Measurements from ENCODE around the gene SIX5. TPM values are rescaled to one million over a fixed set of nuclear protein-coding genes. Genes with fewer than 3 reads are reported as not detected.
A peak's percentile ranks its signal among the peaks of the same experiment; 100 is the strongest.

Gene SIX5
- polyA plus RNA-seq, 2 of the 4 experiments (the other 2 are of a cell fraction) = 8.9 to 24.7 TPM

DNA sequence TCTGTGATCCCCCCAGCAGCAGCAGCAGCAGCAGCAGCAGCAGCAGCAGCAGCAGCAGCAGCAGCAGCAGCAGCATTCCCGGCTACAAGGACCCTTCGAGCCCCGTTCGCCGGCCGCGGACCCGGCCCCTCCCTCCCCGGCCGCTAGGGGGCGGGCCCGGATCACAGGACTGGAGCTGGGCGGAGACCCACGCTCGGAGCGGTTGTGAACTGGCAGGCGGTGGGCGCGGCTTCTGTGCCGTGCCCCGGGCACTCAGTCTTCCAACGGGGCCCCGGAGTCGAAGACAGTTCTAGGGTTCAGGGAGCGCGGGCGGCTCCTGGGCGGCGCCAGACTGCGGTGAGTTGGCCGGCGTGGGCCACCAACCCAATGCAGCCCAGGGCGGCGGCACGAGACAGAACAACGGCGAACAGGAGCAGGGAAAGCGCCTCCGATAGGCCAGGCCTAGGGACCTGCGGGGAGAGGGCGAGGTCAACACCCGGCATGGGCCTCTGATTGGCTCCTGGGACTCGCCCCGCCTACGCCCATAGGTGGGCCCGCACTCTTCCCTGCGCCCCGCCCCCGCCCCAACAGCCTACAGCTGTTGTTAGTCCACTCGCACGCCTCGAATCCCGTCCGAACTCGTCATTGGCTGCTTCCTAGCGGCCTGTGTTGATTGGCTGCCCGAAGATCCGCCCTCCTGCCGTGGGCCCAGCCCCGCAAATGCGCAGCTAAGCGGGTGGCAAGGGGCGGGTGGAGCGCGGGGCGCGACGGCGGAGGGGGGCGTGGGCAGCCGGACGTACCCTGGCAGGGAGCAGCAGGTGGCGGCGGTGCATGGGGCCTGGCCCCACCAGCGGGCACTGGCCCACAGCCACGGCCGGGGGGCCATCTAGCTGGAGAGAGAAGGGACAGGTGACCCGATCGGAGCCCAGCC, 1.4 kb upstream of the SIX5 start (continued):
- peak; percentile 21; the same call in 1 of the 2 replicates for TF ChIP-seq USF2 (IDR thresholded peaks at IDR 0.05)
- TF ChIP-seq, protein P1, sequence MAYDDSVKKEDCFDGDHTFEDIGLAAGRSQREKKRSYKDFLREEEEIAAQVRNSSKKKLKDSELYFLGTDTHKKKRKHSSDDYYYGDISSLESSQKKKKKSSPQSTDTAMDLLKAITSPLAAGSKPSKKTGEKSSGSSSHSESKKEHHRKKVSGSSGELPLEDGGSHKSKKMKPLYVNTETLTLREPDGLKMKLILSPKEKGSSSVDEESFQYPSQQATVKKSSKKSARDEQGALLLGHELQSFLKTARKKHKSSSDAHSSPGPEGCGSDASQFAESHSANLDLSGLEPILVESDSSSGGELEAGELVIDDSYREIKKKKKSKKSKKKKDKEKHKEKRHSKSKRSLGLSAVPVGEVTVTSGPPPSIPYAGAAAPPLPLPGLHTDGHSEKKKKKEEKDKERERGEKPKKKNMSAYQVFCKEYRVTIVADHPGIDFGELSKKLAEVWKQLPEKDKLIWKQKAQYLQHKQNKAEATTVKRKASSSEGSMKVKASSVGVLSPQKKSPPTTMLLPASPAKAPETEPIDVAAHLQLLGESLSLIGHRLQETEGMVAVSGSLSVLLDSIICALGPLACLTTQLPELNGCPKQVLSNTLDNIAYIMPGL (CRISPR knock-in tag; IDR thresholded peaks at IDR 0.05; ENCODE audit: borderline replicate concordance) = peak; percentile 47; the same call in 1 of the 2 replicates
- no peak for TF ChIP-seq EHF (CRISPR knock-in tag; IDR thresholded peaks at IDR 0.05)
- no peak for TF ChIP-seq SREBF2 (IDR thresholded peaks at IDR 0.05)
- no peak for TF ChIP-seq HOXA7 (CRISPR knock-in tag; IDR thresholded peaks at IDR 0.05)
- no peak for TF ChIP-seq EHMT2 (IDR thresholded peaks at IDR 0.05; ENCODE audit: low read depth)
- TF ChIP-seq CEBPB (IDR thresholded peaks at IDR 0.05) = no peak
- TF ChIP-seq HOXB5 (CRISPR knock-in tag; IDR thresholded peaks at IDR 0.05) = 0 out of 2 replicates have a peak, but pooled peaks have one; percentile 54
- 0 out of 2 replicates have a peak, but pooled peaks have one; percentile 6 for TF ChIP-seq KDM5A (IDR thresholded peaks at IDR 0.05)
- TF ChIP-seq, protein P2, sequence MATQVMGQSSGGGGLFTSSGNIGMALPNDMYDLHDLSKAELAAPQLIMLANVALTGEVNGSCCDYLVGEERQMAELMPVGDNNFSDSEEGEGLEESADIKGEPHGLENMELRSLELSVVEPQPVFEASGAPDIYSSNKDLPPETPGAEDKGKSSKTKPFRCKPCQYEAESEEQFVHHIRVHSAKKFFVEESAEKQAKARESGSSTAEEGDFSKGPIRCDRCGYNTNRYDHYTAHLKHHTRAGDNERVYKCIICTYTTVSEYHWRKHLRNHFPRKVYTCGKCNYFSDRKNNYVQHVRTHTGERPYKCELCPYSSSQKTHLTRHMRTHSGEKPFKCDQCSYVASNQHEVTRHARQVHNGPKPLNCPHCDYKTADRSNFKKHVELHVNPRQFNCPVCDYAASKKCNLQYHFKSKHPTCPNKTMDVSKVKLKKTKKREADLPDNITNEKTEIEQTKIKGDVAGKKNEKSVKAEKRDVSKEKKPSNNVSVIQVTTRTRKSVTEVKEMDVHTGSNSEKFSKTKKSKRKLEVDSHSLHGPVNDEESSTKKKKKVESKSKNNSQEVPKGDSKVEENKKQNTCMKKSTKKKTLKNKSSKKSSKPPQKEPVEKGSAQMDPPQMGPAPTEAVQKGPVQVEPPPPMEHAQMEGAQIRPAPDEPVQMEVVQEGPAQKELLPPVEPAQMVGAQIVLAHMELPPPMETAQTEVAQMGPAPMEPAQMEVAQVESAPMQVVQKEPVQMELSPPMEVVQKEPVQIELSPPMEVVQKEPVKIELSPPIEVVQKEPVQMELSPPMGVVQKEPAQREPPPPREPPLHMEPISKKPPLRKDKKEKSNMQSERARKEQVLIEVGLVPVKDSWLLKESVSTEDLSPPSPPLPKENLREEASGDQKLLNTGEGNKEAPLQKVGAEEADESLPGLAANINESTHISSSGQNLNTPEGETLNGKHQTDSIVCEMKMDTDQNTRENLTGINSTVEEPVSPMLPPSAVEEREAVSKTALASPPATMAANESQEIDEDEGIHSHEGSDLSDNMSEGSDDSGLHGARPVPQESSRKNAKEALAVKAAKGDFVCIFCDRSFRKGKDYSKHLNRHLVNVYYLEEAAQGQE (IDR thresholded peaks at IDR 0.05) = peak; percentile 40; the same call in 1 of the 2 replicates
- TF ChIP-seq ZSCAN20 (CRISPR knock-in tag; IDR thresholded peaks at IDR 0.05) = no peak
- TF ChIP-seq BCL3 (IDR thresholded peaks at IDR 0.05) = peak; percentile 63; the same call in 1 of the 3 replicates
- no peak for TF ChIP-seq FOSL2 (IDR thresholded peaks at IDR 0.05)
- 0 out of 2 replicates have a peak, but pooled peaks have one; percentile 12 for TF ChIP-seq FOSL2 (CRISPR knock-in tag; IDR thresholded peaks at IDR 0.05)
- TF ChIP-seq CTCF (IDR thresholded peaks at IDR 0.05) = peak; percentile 96
- TF ChIP-seq ATOH8 (CRISPR knock-in tag; IDR thresholded peaks at IDR 0.05; ENCODE audit: low read depth) = peak; percentile 4; the same call in 1 of the 2 replicates
- TF ChIP-seq PHF8 (IDR thresholded peaks at IDR 0.05; ENCODE audit: borderline replicate concordance, low read depth) = no peak
- no peak for TF ChIP-seq JUNB (IDR thresholded peaks at IDR 0.05)
- TF ChIP-seq TP53 (CRISPR knock-in tag; IDR thresholded peaks at IDR 0.05) = peak; percentile 66; the same call in 1 of the 2 replicates
- TF ChIP-seq EP300 (IDR thresholded peaks at IDR 0.05) = no peak
- TF ChIP-seq CBX2 (IDR thresholded peaks at IDR 0.05; ENCODE audit: borderline replicate concordance, low read depth) = no peak
- TF ChIP-seq, protein P3, sequence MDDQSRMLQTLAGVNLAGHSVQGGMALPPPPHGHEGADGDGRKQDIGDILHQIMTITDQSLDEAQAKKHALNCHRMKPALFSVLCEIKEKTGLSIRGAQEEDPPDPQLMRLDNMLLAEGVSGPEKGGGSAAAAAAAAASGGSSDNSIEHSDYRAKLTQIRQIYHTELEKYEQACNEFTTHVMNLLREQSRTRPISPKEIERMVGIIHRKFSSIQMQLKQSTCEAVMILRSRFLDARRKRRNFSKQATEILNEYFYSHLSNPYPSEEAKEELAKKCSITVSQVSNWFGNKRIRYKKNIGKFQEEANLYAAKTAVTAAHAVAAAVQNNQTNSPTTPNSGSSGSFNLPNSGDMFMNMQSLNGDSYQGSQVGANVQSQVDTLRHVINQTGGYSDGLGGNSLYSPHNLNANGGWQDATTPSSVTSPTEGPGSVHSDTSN (IDR thresholded peaks at IDR 0.05) = peak; percentile 86
- TF ChIP-seq BHLHE40 (IDR thresholded peaks at IDR 0.05; ENCODE audit: low read depth, low read length) = peak; percentile 48

All from A549 (cell line).